GM23338 (cell line): ENCODE results near the gene METRNL. TPM values are rescaled to one million over a fixed set of nuclear protein-coding genes. Genes with fewer than 3 reads are reported as not detected.

Experiments
- ATAC-seq: fragments of 200-7000 bp; cut with Tn5 transposase; 3 replicates; pipeline ENCODE4 v1.9.1; 2020
- DNase-seq: peaks from one replicate; pipeline ENCODE4 v3.0.0-alpha.2; 2015; ENCODE audit warnings: low spot score
- H2AFZ ChIP-seq: fragments of 200-600 bp; sonication (generic); 2 replicates; pipeline ENCODE4 v1.8.0; 2016; ENCODE audit warnings: antibody characterized with exemption, mild to moderate bottlenecking, moderate library complexity
- H3F3A ChIP-seq: fragments of 200-600 bp; sonication (generic); replicated peaks from 2 replicates; pipeline ENCODE4 v1.8.0; 2017; ENCODE audit warnings: antibody characterized with exemption, mixed run types, low read depth
- H3K27ac ChIP-seq: fragments of 200-600 bp; sonication (generic); 2 replicates; pipeline ENCODE4 v1.6.1; 2016; ENCODE audit warnings: low read depth
- H3K27me3 ChIP-seq: fragments of 200-600 bp; sonication (generic); 2 replicates; pipeline ENCODE4 v1.8.0; 2016; ENCODE audit warnings: mild to moderate bottlenecking, mixed run types, moderate library complexity; ENCODE audit not compliant: insufficient read depth
- H3K36me3 ChIP-seq: fragments of 200-600 bp; sonication (generic); 2 replicates; pipeline ENCODE4 v1.8.0; 2016; ENCODE audit warnings: mild to moderate bottlenecking; ENCODE audit not compliant: insufficient read depth
- H3K4me1 ChIP-seq: fragments of 200-600 bp; sonication (generic); 2 replicates; pipeline ENCODE4 v1.8.0; 2016; ENCODE audit warnings: mild to moderate bottlenecking, moderate library complexity; ENCODE audit not compliant: insufficient read depth
- H3K4me2 ChIP-seq: fragments of 200-600 bp; sonication (generic); 2 replicates; pipeline ENCODE4 v1.7.1; 2017; ENCODE audit warnings: mixed run types
- H3K4me3 ChIP-seq: fragments of 200-600 bp; sonication (generic); 2 replicates; pipeline ENCODE4 v1.6.1; 2016; ENCODE audit warnings: mixed run types
- H3K79me2 ChIP-seq: fragments of 200-600 bp; sonication (generic); replicated peaks from 2 replicates; pipeline ENCODE4 v1.8.0; 2017; ENCODE audit warnings: mild to moderate bottlenecking; ENCODE audit not compliant: insufficient read depth
- H3K9me2 ChIP-seq: fragments of 200-600 bp; sonication (generic); 2 replicates; pipeline ENCODE4 v1.8.0; 2017; ENCODE audit not compliant: insufficient read depth
- H4K20me1 ChIP-seq: fragments of 200-600 bp; sonication (generic); replicated peaks from 2 replicates; pipeline ENCODE4 v1.8.0; 2017; ENCODE audit warnings: mild to moderate bottlenecking; ENCODE audit not compliant: insufficient read depth
- H3K27ac Mint-ChIP-seq: 2 replicates; pipeline ENCODE4 v1.8.0; 2020; ENCODE audit warnings: inconsistent platforms, mild to moderate bottlenecking, moderate library complexity, mixed read lengths
- H3K27me3 Mint-ChIP-seq: 3 replicates; pipeline ENCODE4 v1.8.0; 2022; ENCODE audit warnings: low read depth, mild to moderate bottlenecking, moderate library complexity, mixed read lengths, inconsistent platforms; ENCODE audit not compliant: insufficient read depth, poor library complexity
- H3K36me3 Mint-ChIP-seq: 3 replicates; pipeline ENCODE4 v1.8.0; 2021; ENCODE audit warnings: low read depth, mild to moderate bottlenecking, inconsistent platforms, moderate library complexity, mixed read lengths
- H3K4me1 Mint-ChIP-seq: 3 replicates; pipeline ENCODE4 v1.8.0; 2020; ENCODE audit warnings: mild to moderate bottlenecking, inconsistent platforms, mixed read lengths
- H3K4me3 Mint-ChIP-seq: 3 replicates; pipeline ENCODE4 v1.8.0; 2021; ENCODE audit warnings: moderate library complexity, mild to moderate bottlenecking, inconsistent platforms, mixed read lengths
- H3K9me3 Mint-ChIP-seq: 3 replicates; pipeline ENCODE4 v1.8.0; 2020; ENCODE audit warnings: moderate library complexity, mild to moderate bottlenecking, inconsistent platforms, mixed read lengths
- CTCF ChIP-seq, 2 experiments: fragments of 200-600 bp in 1 of 2; sonication (generic) in 1 of 2; conservative IDR thresholded peaks; 2 replicates each; pipeline versions ENCODE4 v1.5.1 to v1.6.1; 2016 to 2017; ENCODE audit warnings: antibody characterized with exemption in 2 of 2, low read depth in 2 of 2, mild to moderate bottlenecking in 2 of 2, moderate library complexity in 1 of 2
- EZH2 ChIP-seq: fragments of 200-600 bp; sonication (generic); IDR thresholded peaks from one replicate; pipeline ENCODE4 v1.8.0; 2017; ENCODE audit warnings: antibody characterized with exemption, mild to moderate bottlenecking, low read depth; ENCODE audit not compliant: unreplicated experiment
- ZNF331 ChIP-seq: fragments of 250-450 bp; sonication (Bioruptor Pico); IDR thresholded peaks from 2 replicates; pipeline ENCODE4 v1.5.0; 2020; ENCODE audit warnings: low read depth, mild to moderate bottlenecking, moderate library complexity
- polyA plus RNA-seq: library from polyadenylated mRNA; unstranded; fragments of >200 nt; fragmentation: Nextera tagmentation; extraction: Ambion mirVana; gene quantifications from 2 replicates; pipeline ENCODE4 v1.2.1, GENCODE V29; 2016
- total RNA-seq: library from RNA; depleted of rRNA; stranded (reverse); fragments of >200 nt; shearing (Covaris generic); gene quantifications from 2 replicates; pipeline ENCODE4 v1.2.3, GENCODE V29; 2014
- TF ChIP-seq, protein P1 (sequence below): fragments of 250-450 bp; sonication (Bioruptor Pico); IDR thresholded peaks from 2 replicates; pipeline ENCODE4 v1.5.0; 2020; ENCODE audit warnings: mild to moderate bottlenecking, moderate library complexity
- TF ChIP-seq, protein P2 (sequence below): IDR thresholded peaks from 2 replicates; pipeline ENCODE4 v1.6.1; 2016; ENCODE audit warnings: antibody characterized with exemption

The METRNL gene
- total and polyA plus RNA-seq, 2 experiments from 2014 or later, result 12.2 to 20.2 TPM

DNA sequence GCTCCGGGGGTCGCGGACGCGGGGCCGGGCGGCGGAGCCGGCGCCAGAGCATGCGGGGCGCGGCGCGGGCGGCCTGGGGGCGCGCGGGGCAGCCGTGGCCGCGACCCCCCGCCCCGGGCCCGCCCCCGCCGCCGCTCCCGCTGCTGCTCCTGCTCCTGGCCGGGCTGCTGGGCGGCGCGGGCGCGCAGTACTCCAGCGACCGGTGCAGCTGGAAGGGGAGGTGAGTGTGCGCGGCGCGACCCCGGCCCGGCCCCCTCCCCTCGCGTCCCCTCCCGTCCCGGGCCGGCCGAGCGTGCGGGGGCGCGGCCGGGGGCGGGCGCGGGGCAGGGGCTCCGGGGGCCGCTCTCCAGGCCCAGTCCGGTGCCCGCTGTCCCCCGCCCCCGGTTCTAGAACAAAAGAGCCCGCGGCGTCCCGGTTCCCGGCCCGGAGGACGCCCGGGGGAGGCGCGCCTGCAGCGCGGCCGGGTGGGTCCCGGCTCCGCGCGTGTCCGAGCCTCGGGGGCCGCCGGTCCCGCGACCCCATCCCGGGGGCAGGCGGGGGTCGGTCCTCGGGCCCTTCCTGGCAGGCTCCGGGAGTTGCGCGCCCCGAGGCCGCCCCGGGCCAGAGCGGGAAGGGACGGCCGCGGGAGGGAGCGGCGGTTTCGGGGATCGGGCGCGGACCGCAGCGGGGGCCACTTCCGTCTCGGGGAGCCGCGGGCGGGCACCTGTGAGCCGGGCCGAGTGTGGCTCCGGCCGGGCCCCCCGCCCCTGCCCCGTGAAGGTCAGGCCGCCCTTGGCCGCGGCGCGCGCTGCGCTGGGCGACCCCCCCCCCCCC is 563 bp downstream of the METRNL start (continued):
- TF ChIP-seq, protein P1, sequence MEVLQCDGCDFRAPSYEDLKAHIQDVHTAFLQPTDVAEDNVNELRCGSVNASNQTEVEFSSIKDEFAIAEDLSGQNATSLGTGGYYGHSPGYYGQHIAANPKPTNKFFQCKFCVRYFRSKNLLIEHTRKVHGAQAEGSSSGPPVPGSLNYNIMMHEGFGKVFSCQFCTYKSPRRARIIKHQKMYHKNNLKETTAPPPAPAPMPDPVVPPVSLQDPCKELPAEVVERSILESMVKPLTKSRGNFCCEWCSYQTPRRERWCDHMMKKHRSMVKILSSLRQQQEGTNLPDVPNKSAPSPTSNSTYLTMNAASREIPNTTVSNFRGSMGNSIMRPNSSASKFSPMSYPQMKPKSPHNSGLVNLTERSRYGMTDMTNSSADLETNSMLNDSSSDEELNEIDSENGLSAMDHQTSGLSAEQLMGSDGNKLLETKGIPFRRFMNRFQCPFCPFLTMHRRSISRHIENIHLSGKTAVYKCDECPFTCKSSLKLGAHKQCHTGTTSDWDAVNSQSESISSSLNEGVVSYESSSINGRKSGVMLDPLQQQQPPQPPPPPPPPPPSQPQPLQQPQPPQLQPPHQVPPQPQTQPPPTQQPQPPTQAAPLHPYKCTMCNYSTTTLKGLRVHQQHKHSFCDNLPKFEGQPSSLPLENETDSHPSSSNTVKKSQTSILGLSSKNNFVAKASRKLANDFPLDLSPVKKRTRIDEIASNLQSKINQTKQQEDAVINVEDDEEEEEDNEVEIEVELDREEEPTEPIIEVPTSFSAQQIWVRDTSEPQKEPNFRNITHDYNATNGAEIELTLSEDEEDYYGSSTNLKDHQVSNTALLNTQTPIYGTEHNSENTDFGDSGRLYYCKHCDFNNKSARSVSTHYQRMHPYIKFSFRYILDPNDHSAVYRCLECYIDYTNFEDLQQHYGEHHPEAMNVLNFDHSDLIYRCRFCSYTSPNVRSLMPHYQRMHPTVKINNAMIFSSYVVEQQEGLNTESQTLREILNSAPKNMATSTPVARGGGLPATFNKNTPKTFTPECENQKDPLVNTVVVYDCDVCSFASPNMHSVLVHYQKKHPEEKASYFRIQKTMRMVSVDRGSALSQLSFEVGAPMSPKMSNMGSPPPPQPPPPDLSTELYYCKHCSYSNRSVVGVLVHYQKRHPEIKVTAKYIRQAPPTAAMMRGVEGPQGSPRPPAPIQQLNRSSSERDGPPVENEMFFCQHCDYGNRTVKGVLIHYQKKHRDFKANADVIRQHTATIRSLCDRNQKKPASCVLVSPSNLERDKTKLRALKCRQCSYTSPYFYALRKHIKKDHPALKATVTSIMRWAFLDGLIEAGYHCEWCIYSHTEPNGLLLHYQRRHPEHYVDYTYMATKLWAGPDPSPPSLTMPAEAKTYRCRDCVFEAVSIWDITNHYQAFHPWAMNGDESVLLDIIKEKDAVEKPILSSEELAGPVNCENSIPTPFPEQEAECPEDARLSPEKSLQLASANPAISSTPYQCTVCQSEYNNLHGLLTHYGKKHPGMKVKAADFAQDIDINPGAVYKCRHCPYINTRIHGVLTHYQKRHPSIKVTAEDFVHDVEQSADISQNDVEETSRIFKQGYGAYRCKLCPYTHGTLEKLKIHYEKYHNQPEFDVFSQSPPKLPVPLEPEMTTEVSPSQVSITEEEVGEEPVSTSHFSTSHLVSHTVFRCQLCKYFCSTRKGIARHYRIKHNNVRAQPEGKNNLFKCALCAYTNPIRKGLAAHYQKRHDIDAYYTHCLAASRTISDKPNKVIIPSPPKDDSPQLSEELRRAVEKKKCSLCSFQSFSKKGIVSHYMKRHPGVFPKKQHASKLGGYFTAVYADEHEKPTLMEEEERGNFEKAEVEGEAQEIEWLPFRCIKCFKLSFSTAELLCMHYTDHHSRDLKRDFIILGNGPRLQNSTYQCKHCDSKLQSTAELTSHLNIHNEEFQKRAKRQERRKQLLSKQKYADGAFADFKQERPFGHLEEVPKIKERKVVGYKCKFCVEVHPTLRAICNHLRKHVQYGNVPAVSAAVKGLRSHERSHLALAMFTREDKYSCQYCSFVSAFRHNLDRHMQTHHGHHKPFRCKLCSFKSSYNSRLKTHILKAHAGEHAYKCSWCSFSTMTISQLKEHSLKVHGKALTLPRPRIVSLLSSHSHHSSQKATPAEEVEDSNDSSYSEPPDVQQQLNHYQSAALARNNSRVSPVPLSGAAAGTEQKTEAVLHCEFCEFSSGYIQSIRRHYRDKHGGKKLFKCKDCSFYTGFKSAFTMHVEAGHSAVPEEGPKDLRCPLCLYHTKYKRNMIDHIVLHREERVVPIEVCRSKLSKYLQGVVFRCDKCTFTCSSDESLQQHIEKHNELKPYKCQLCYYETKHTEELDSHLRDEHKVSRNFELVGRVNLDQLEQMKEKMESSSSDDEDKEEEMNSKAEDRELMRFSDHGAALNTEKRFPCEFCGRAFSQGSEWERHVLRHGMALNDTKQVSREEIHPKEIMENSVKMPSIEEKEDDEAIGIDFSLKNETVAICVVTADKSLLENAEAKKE, result no peak
- no peak for TF ChIP-seq CTCF (conservative IDR thresholded peaks at IDR 0.05; ENCODE audit: low read depth in 2 of 2)

DNA sequence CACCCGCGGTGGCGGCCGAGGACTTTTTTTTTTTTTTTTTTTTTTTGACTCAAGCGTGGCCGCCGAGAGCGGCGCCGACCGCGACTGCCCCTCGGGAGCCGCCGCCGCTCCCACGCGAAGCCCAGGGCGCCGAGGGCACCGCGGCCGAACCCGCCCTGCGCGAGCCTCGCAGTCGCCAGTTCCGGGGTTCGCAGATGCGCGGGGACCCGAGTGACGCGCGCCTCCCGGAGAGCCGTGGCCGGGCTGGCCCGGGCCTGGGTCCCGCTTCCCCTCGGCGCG is 1.1 kb downstream of the METRNL start:
- peaks cover 16% of the 10 kb centered on the region; the same call in 2 of the 3 replicates for H3K36me3 Mint-ChIP-seq
- DNase-seq (no peak), ATAC-seq (no peak)
- Histone ChIP-seq H3K79me2 (peaks cover 32% of the 10 kb centered on the region), H3K27ac (no peak overlapping the region), H3K4me2 (peak overlapping the region; percentile 83; the same call in 1 of the 2 replicates), H3K36me3 (no peaks in the 10 kb centered on the region), H3K27me3 (peaks cover 38% of the 10 kb centered on the region), H3F3A (0 out of 2 replicates have a peak, but pooled peaks cover 6% of the 10 kb centered on the region), H4K20me1 (no peaks in the 10 kb centered on the region; the same call in 1 of the 2 replicates), H3K4me3 (peak overlapping the region; percentile 59), H2AFZ (no peak overlapping the region), H3K9me2 (no peaks in the 10 kb centered on the region), H3K4me1 (peaks cover 23% of the 10 kb centered on the region)
- H3K4me3 Mint-ChIP-seq, result no peak overlapping the region
- H3K27me3 Mint-ChIP-seq, result peaks cover 37% of the 10 kb centered on the region
- H3K27ac Mint-ChIP-seq, result no peak overlapping the region
- H3K4me1 Mint-ChIP-seq, result peaks cover 35% of the 10 kb centered on the region
- no peaks in the 10 kb centered on the region; the same call in 2 of the 3 replicates for H3K9me3 Mint-ChIP-seq
- TF ChIP-seq ZNF331 (CRISPR knock-in tag) (no peak), EZH2 (no peak)
- TF ChIP-seq, protein P2, sequence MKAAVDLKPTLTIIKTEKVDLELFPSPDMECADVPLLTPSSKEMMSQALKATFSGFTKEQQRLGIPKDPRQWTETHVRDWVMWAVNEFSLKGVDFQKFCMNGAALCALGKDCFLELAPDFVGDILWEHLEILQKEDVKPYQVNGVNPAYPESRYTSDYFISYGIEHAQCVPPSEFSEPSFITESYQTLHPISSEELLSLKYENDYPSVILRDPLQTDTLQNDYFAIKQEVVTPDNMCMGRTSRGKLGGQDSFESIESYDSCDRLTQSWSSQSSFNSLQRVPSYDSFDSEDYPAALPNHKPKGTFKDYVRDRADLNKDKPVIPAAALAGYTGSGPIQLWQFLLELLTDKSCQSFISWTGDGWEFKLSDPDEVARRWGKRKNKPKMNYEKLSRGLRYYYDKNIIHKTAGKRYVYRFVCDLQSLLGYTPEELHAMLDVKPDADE, result no peak
- TF ChIP-seq, protein P1, result no peak
